Measurements from ENCODE around the gene INPP5D. TPM values are rescaled to one million over a fixed set of nuclear protein-coding genes. Genes with fewer than 3 reads are reported as not detected.

INPP5D gene
- total and polyA plus RNA-seq, 2 donors (not counting 3 experiments of a cell fraction or from before 2014, with no cell fraction given), result 13.9 to 46.6 TPM

GRCh38 chr2:233089851-233090250 lies 29.7 kb downstream of the INPP5D start:
- Histone ChIP-seq H3K27me3 (ENCODE audit: control insufficient read depth in 2 of 2, insufficient read depth in 2 of 2, low read length in 2 of 2) (no peaks in the 10 kb centered on the region), H3K9me3 (replicated peaks; ENCODE audit: control insufficient read depth, insufficient read depth, low read length) (no peaks in the 10 kb centered on the region), H3K27ac (ENCODE audit: insufficient read depth, low read depth, low read length) (no peak overlapping the region), H3K4me3 (replicated peaks in 1 of 3; ENCODE audit: insufficient read depth in 1 of 3, low read depth in 1 of 3, low read length in 3 of 3) (no peak overlapping the region), H3K36me3 (ENCODE audit: control insufficient read depth in 2 of 2, extremely low read depth in 1 of 2, insufficient read depth in 2 of 2, low read length in 2 of 2) (peaks cover 0 to 4% of the 10 kb centered on the region in 2 experiments), H4K20me1 (replicated peaks; ENCODE audit: control insufficient read depth, extremely low read depth, insufficient read depth, low read length) (no peaks in the 10 kb centered on the region), H3K9ac (replicated peaks; ENCODE audit: extremely low read depth, insufficient read depth, low read length) (no peak overlapping the region), H2AFZ (ENCODE audit: low read depth, low read length) (no peak overlapping the region), H3K4me2 (ENCODE audit: insufficient read depth, low read length) (no peak overlapping the region), H3K9me1 (replicated peaks; ENCODE audit: control insufficient read depth, extremely low read depth, insufficient read depth, low read length) (no peaks in the 10 kb centered on the region), H3K79me2 (ENCODE audit: control insufficient read depth, insufficient read depth, low read length) (peaks cover 3% of the 10 kb centered on the region), H3K4me1 (ENCODE audit: control insufficient read depth, extremely low read depth, insufficient read depth, low read length) (peaks cover 20% of the 10 kb centered on the region)
- FAIRE-seq (no peak), DNase-seq (ENCODE audit: low read depth, low spot score) (no peak)
- no peak for TF ChIP-seq MAX (IDR thresholded peaks at IDR 0.05; ENCODE audit: insufficient read depth, insufficient read length)
- no peak for TF ChIP-seq CTCF (IDR thresholded peaks at IDR 0.05; ENCODE audit: extremely low read depth in 1 of 2, insufficient read depth in 1 of 2, low read depth in 1 of 2, low read length in 2 of 2)
- TF ChIP-seq FOS (IDR thresholded peaks at IDR 0.05; ENCODE audit: borderline replicate concordance, insufficient read depth, low read length), result no peak
- no peak for TF ChIP-seq JUN (IDR thresholded peaks at IDR 0.05; ENCODE audit: borderline replicate concordance, insufficient read depth, insufficient read length, low read depth)
- no peak for TF ChIP-seq GATA2 (IDR thresholded peaks at IDR 0.05; ENCODE audit: insufficient read depth, insufficient read length, low read depth, low read length)
- no peak for TF ChIP-seq EZH2 (IDR thresholded peaks at IDR 0.05; ENCODE audit: borderline replicate concordance, low read depth, low read length, severe bottlenecking)
- no peak for TF ChIP-seq POLR2A (IDR thresholded peaks at IDR 0.05; ENCODE audit: low read depth, low read length)
- no peak for TF ChIP-seq MYC (IDR thresholded peaks at IDR 0.05; ENCODE audit: low read depth, low read length)
- TF ChIP-seq POLR2AphosphoS5 (IDR thresholded peaks at IDR 0.05; ENCODE audit: insufficient read depth, low read depth, low read length), result no peak
- intact Hi-C loops (cut with micrococcal nuclease) (loop anchor here (10.0 kb wide), 1 partner anchor 325 kb away; no protein-coding TSS in a partner anchor), dilution Hi-C loops (cut with MboI; ENCODE audit: extremely low pct_ligation_motif_present, low sequenced_read_pairs) (no loop called here)
- BruUV-seq (replicated peaks), result no TSS peak
- ChIA-PET POLR2A (no interaction called here), CTCF (interaction anchor here (0.8 to 1.3 kb wide), 3 partner anchors 11 to 30 kb away, joined by 3 to 5 read pairs (median 3); partner anchors contain the start of gene INPP5D)

All from endothelial cell of umbilical vein (primary cell).